Left renal cortex interstitium (tissue), 4 donors: ENCODE data around the gene TXNDC17. TPM values are rescaled to one million over a fixed set of nuclear protein-coding genes. Genes with fewer than 3 reads are reported as not detected.
A peak's percentile ranks its signal among the peaks of the same experiment; 100 is the strongest.
"Not testable (repeated sequence)": the region's sequence is repeated elsewhere in the genome, so short reads cannot be mapped to it uniquely, and the experiment has no call there.

Experiments used
- DNase-seq, 4 donors: peaks; one replicate each; pipeline ENCODE4 v3.0.0-alpha.2; 2013; ENCODE audit warnings: low read depth in 4 of 4, low spot score in 2 of 4, missing footprints in 1 of 4
- polyA plus RNA-seq, 4 donors: library from polyadenylated mRNA; unstranded; fragments of 120-200 nt; gene quantifications; one replicate each; pipeline ENCODE4 v1.2.1, GENCODE V29; 2013; ENCODE audit not compliant: insufficient read length in 4 of 4

The TXNDC17 gene
- polyA plus RNA-seq, 4 donors: 76.6 to 99.2 (median 88.3) TPM

DNA sequence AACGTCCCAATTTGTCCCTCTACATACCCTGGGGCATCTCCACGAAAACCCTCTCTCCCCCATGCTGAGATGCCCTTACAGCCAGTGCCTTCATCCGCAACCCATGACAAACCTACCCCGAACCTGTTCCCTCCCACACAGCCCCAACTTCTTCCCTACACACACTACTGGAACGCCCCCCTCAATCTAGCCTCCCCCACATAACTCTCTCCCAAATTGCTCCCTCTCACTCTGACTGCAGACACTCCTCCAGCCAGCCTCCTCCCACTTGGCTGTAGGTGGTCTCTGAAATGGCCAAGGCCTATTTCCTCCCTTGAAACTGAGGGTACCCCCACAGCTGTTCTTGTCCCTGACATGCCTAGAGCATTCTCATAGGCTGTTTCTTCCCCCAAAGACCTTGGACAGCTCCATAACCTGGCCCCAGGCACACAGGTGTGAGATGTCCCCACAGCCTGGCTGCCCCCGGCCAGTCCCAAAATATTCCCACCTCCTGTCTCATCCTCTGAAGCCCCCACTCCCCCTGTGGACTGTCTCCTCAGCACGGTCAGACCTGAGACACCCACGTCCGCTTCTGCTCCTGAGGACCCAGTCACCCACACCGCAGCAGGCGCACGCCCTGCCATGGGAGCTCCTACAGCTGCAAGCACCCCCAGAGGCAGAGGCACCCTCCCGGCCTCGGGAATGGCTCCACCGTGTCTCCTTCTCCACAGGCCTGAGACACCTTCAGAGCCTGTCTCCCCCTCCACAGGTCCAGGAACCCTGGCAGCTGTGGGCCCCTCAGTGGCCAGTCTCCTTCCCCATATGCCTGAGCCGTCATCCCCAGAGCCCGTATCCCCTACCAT is 4.0 kb upstream of the TXNDC17 start:
- no peak for DNase-seq

DNA sequence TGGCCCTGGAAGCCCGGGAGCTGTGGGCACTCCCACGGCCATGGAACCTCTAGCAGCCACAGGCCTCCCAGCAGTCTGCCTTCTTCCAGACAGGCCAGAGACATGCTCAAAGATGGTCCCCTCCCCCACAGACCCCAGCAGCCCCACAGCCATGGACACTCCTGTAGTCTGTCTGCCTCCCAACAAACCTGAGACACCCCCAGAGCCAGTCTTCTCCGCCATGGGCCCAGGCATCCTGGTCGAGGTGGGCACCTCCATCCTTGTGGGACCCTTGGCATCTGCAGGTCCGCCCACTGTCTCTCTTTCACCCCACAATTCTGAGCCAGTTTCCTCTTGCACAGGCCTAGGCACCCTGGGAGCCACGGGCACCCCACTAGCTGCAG is 3.4 kb upstream of the TXNDC17 start:
- DNase-seq: no peak

- no peak for DNase-seq
Measured at GRCh38 chr17:6638046-6638908, 2.6 kb upstream of the TXNDC17 start.

DNA sequence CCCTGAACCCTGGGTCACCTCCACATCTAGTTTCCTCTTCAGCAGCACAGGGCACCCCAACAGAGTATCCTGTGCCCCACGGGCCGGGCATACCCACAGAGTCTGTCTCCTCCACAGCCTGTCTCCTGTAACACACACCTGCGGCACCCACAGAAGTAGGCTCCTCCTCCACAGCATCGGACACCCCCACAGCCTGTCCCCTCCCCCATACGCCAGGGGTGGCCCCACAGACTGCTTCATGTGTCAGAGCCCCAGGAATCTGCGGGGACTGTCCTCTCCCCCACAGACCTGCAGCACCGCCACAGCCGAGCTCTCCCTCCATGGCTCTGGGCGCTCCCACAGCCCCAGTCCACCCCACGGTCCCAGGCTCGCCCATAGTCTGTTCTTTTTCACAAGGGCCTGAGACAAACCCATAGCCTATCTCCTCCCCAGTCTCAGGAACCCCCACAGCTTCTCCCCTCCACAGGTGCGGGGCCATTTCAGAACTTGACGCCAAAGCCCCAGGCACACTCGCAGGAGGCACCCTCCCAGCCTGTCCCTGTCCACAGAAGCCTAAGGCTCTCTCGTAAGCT is 1.8 kb upstream of the TXNDC17 start:
- DNase-seq: no peak

DNA sequence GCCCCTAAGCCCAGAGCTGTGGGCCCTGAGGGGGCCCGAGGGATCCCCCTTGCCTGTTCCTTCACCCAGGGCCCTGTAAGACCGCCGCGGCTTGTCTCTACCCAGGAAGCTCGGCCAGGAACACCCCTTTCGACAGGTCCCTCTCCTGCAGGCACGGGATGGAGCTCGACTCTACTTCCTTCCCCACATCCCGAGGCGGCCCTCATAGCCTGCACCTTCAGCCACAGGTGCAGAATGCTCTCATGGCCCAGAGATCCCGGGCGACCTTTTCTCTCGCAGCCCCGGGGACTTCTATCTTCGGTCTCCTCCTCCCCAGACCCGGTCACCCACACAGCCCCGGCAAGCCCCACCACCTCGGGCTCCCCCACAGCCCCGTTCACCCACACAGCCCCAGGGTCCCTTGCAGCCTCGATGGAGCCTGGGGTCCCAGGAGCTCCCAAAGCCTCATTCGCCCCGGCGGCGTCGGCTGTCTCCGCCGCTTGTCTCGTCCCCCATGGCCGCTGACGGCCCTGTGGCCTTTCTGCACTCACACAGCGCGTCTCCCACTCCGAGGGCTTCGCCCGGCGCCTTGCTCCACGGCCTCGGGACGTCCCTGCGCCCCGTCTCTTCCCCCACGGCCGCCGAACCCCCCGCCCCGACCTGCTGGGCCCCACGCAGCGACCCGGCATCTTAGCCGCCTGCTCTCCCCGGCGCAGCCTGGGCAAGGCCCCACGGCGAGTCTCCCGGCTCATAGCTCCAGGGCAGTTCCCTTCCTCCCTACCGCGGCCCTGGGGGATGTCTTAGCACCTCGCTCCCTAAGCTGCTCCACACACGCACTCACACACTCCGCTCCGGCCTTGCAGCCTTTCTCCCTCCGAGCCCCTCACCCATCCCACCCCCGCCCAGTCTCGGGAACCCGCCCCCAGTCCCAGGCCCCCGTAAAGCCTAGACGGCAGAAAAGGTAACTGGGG is 999 bp upstream of the TXNDC17 start:
- no peak for DNase-seq

GRCh38 chr17:6641247-6641863 is 495 bp downstream of the TXNDC17 start:
- no peak for DNase-seq

- DNase-seq: no peak
Measured at GRCh38 chr17:6642592-6642991, 1.7 kb downstream of the TXNDC17 start.

- no peak for DNase-seq
Measured at GRCh38 chr17:6643451-6644125, 2.7 kb downstream of the TXNDC17 start.

DNA sequence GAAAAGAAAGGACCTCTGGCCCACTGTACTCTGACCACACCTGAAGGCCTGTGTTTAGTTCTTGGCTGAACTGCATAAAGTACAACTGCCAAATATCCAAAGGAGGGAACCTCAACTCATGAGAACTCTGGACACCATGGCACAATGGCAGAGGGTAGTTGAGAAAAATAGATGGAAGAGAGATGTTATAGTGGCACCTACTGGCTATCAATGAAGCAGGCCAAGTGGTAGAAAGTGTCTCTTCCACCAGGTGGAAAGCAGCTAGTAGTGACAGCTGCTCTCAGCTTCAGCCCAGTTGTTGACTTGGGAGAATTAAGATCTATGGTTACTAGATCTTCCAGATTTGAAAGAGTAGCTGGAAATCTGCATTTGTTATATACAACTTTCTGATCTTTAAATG is 7.3 kb downstream of the TXNDC17 start:
- DNase-seq: no peak

DNA sequence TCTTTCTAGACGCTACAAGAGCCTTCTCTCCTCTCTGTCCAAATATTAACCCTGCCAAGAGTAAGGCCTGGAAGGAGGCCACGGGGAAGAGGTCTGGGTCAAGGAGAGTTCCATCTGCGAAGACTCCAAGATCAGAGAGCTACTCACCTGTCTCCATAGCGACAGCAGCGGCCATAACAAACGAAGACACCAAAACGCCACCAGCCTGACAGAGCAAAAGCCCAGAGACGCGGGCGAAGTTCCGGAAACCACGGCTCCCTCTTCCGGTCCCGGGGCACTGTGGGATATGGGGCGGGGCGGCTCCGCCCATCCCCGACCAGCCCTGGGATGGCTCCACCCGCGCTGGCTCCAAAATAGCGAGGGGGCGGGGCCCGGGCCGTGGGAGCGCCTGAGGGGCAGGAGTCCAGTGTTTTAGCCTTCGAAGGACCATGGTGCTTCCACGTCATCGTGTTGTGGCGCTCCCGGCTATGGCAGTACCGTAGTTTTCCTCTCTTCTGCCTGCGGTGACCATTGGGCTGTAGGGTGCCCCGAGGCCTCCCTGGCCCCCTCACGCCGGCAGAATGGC is 10.6 kb downstream of the TXNDC17 start, which contains the start of the genes C17orf100 and MED31:
TSS of gene C17orf100 (plus strand) at position 409 of the 565 bp plus-strand sequence. CDS start at position 561, 152 bp downstream.
TSS of gene MED31 (minus strand) at position 252 of the 565 bp plus-strand sequence. CDS start at position 175, 77 bp downstream.
- DNase-seq: peak in 3 of 4 donors; percentile 77 to 86 (median 80)

GRCh38 chr17:6651919-6652452 is 11.1 kb downstream of the TXNDC17 start:
- DNase-seq: peak in 1 of 4 donors; percentile 36

GRCh38 chr17:6654841-6655731 is 14.2 kb downstream of the TXNDC17 start:
- DNase-seq: peak in 1 of 4 donors; percentile 29

DNA sequence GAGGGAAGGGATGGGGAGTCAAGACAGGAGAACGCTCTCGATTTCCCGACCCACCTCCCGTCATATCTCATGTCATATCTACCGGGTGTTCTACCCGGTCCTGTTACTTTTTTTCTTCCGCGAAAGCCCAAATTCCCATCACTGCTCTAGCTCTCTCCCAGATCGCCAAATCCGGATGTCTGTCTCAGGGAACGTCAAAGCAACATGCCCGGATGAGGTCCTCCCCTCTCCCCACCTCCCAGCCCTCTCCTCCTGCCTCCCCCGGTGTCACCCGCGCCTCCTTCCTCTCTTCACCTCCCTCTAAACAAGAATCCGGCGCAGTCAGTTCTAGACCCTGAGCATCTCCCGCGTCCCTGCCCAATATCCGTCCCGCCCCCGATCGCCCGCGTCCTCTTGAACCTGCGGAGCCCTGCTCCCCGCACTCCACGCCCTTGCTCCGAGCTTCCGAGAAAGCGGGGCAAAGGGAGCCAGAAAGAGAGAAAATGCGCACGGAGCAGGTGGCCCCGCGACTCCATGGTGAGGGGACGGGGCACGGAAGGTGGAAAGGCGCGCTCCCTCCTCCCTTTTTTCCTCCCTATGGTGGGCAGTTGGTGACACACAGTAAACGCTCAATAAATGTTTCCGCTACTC is 15.0 kb downstream of the TXNDC17 start:
- DNase-seq: not testable (repeated sequence)

GRCh38 chr17:6656797-6657632 is 16.2 kb downstream of the TXNDC17 start:
- DNase-seq: not testable (repeated sequence)

DNA sequence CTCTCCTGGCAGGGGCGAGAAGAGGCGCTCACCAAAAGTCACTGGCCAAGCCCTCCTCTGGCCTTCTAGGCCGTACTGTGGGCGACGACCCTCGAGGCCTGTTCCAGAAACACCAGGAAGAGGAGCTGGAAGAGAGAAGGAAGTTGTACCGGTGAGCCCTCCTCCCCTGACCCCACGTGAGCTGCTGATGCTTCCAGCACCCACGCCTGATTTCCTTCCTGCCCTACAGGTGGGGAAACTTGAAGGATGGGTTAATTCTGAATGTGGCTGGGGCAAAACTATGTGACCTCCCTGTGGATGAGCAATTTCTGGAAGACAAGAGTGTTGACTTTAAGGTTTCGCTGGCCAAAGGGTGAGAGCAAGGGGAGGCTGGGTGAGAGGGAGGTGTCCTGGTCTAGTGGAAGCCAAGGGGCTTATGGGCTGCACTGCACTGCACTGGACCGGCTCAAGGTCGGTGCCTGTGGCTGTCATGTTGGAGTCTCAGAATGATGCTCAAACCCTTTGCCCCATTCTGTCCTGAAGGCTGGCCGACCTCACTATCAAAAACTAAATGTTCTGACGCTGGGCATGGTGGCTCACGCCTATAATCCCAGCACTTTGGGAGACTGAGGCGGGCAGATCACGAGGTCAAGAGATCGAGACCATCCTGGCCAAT is 16.9 kb downstream of the TXNDC17 start:
- DNase-seq: no peak
